HepG2 (cell line): ENCODE results near the gene KAZN. TPM values are rescaled to one million over a fixed set of nuclear protein-coding genes. Genes with fewer than 3 reads are reported as not detected.

ENCODE experiments used
- ATAC-seq: fragments of 200-7000 bp; cut with Tn5 transposase; 3 replicates; pipeline ENCODE4 v1.9.1; 2020; ENCODE audit warnings: mild to moderate bottlenecking, moderate library complexity
- BruUV-seq: library from RNA; stranded (reverse); fragments of 400-500 nt; replicated peaks from 2 replicates; lab custom pipeline; 2021; lab: Mats Ljungman, UMichigan
- CTCF ChIA-PET: fragments of 300-600 bp; formaldehyde crosslinking; extraction: SDS; loops from one replicate; lab custom pipeline; 2021; ENCODE audit warnings: low total read pairs, inconsistent platforms, low intra/inter-chr PET ratio; lab: Yijun Ruan, JAX
- POLR2A ChIA-PET: fragments of 350-600 bp; sonication (Branson Sonifier 250); formaldehyde crosslinking; loops from one replicate; lab custom pipeline; 2020; ENCODE audit warnings: antibody characterized with exemption, inconsistent platforms; lab: Yijun Ruan, JAX
- DNase-seq: peaks from one replicate; pipeline ENCODE4 v3.0.0-alpha.2; 2015; ENCODE audit warnings: low spot score
- FAIRE-seq: peaks from 3 replicates; lab custom pipeline; 2011; peaks lifted over from hg19 to GRCh38; lab: Jason Lieb, UNC
- H2AFZ ChIP-seq: one replicate; pipeline ENCODE4 v1.6.1; 2011; ENCODE audit warnings: low read length, inconsistent platforms
- H3K27ac ChIP-seq: fragments of 300-600 bp; 3 replicates; pipeline ENCODE4 v1.8.0; 2011; ENCODE audit warnings: mixed run types, mild to moderate bottlenecking, mixed read lengths, low read length, inconsistent platforms; ENCODE audit not compliant: insufficient read depth; ENCODE audit errors: extremely low read length
- H3K27me3 ChIP-seq, 2 experiments: fragments of 200-600 bp in 1 of 2; 2 replicates in 1 of 2; 3 replicates in 1 of 2; pipeline versions ENCODE4 v1.6.0 to v1.8.0; 2011; ENCODE audit warnings: low read length in 2 of 2, mild to moderate bottlenecking in 2 of 2, moderate library complexity in 2 of 2, inconsistent platforms in 1 of 2; ENCODE audit not compliant: insufficient read depth in 2 of 2, control insufficient read depth in 1 of 2
- H3K36me3 ChIP-seq, 2 experiments: fragments of 200-600 bp in 1 of 2; replicated peaks in 1 of 2; 2 replicates in 1 of 2; 3 replicates in 1 of 2; pipeline versions ENCODE4 v1.5.1 to v1.8.0; 2011; ENCODE audit warnings: low read length in 2 of 2, inconsistent platforms in 1 of 2; ENCODE audit not compliant: insufficient read depth in 2 of 2, control insufficient read depth in 1 of 2
- H3K4me1 ChIP-seq: 2 replicates; pipeline ENCODE4 v1.5.1; 2012; ENCODE audit warnings: low read length, inconsistent platforms; ENCODE audit not compliant: insufficient read depth
- H3K4me2 ChIP-seq: 2 replicates; pipeline ENCODE4 v1.6.0; 2011; ENCODE audit warnings: low read depth, low read length, inconsistent platforms
- H3K4me3 ChIP-seq, 3 experiments: fragments of 200-600 bp in 1 of 3; sonication (generic), shearing (Covaris generic) in 1 of 3; replicated peaks in 1 of 3; 2 replicates each; pipeline ENCODE4 v1.5.1; 2011 to 2016; ENCODE audit warnings: low read length in 3 of 3, inconsistent platforms in 2 of 3, low read depth in 2 of 3, mild to moderate bottlenecking in 2 of 3, control low read depth in 1 of 3, mixed read lengths in 1 of 3; ENCODE audit not compliant: insufficient read depth in 1 of 3
- H3K79me2 ChIP-seq: one replicate; pipeline ENCODE4 v1.6.1; 2011; ENCODE audit warnings: low read length, inconsistent platforms; ENCODE audit not compliant: insufficient read depth
- H3K9ac ChIP-seq: 2 replicates; pipeline ENCODE4 v1.6.0; 2011; ENCODE audit warnings: mild to moderate bottlenecking, low read depth, low read length, inconsistent platforms; ENCODE audit not compliant: insufficient read depth
- H3K9me3 ChIP-seq: 2 replicates; pipeline ENCODE4 v1.5.1; 2012; ENCODE audit warnings: mild to moderate bottlenecking, low read length
- H4K20me1 ChIP-seq: 2 replicates; pipeline ENCODE4 v1.6.0; 2011; ENCODE audit warnings: inconsistent platforms, mild to moderate bottlenecking, low read length, moderate library complexity; ENCODE audit not compliant: insufficient read depth
- CBX2 ChIP-seq, 2 experiments: fragments of 200-600 bp in 1 of 2; sonication (generic); formaldehyde crosslinking in 1 of 2; IDR thresholded peaks; 2 replicates each; pipeline versions ENCODE4 v1.7.0 to v1.8.1; 2018 to 2022; ENCODE audit warnings: low read depth in 2 of 2, low read length in 1 of 2, mild to moderate bottlenecking in 1 of 2, missing genetic modification reagents in 1 of 2
- ELF3 ChIP-seq: IDR thresholded peaks from 2 replicates; pipeline ENCODE4 v1.6.1; 2016; ENCODE audit warnings: missing genetic modification reagents, missing compliant biosample characterization
- ERF ChIP-seq: IDR thresholded peaks from 2 replicates; pipeline ENCODE4 v1.6.1; 2018; ENCODE audit warnings: missing biosample characterization, missing genetic modification reagents
- GPBP1L1 ChIP-seq: sonication (generic); formaldehyde crosslinking; IDR thresholded peaks from 2 replicates; pipeline ENCODE4 v1.5.0; 2020; ENCODE audit warnings: mild to moderate bottlenecking, missing genetic modification reagents
- HNF4G ChIP-seq, 2 experiments: sonication (generic) in 1 of 2; formaldehyde crosslinking in 1 of 2; IDR thresholded peaks; 2 replicates each; pipeline versions ENCODE4 v1.4.0 to v1.6.1; 2011 to 2020; ENCODE audit warnings: borderline replicate concordance in 2 of 2, low read depth in 2 of 2, mild to moderate bottlenecking in 2 of 2, low read length in 1 of 2, missing genetic modification reagents in 1 of 2, moderate library complexity in 1 of 2
- KDM3A ChIP-seq: IDR thresholded peaks from 2 replicates; pipeline ENCODE4 v1.6.1; 2018; ENCODE audit warnings: low read depth, missing compliant biosample characterization
- MYPOP ChIP-seq: sonication (generic); formaldehyde crosslinking; IDR thresholded peaks from 2 replicates; pipeline ENCODE4 v1.8.1; 2023; ENCODE audit warnings: mild to moderate bottlenecking, moderate library complexity, missing genetic modification reagents
- POGK ChIP-seq: sonication (generic); formaldehyde crosslinking; conservative IDR thresholded peaks from 2 replicates; pipeline ENCODE4 v1.8.0; 2022; ENCODE audit warnings: mild to moderate bottlenecking, moderate library complexity, missing genetic modification reagents
- POLR2G ChIP-seq: fragments of 200-400 bp; formaldehyde crosslinking; IDR thresholded peaks from 2 replicates; pipeline ENCODE4 v1.6.1; 2018; ENCODE audit warnings: mild to moderate bottlenecking, low read depth, low read length, moderate library complexity
- STAT5B ChIP-seq: sonication (generic); formaldehyde crosslinking; IDR thresholded peaks from 2 replicates; pipeline ENCODE4 v1.4.0; 2020; ENCODE audit warnings: missing genetic modification reagents
- TOPORS ChIP-seq: sonication (generic); formaldehyde crosslinking; IDR thresholded peaks from 2 replicates; pipeline ENCODE4 v1.8.0; 2023; ENCODE audit warnings: mild to moderate bottlenecking, missing genetic modification reagents
- ZNF687 ChIP-seq: sonication (generic); formaldehyde crosslinking; IDR thresholded peaks from 2 replicates; pipeline ENCODE4 v1.5.1; 2020; ENCODE audit warnings: mild to moderate bottlenecking, missing genetic modification reagents, moderate library complexity
- WGBS: methylation state at CpG from one replicate; pipeline ENCODE4 v1.1.6; 2017; ENCODE audit warnings: low lambda C conversion rate; 5-methylcytosine and 5-hydroxymethylcytosine counted together
- in situ Hi-C: cut with HindIII; loops from 2 replicates; pipeline ENCODE4 v1.10.0; 2017; ENCODE audit warnings: low pct_unique_long_range_greater_than_20kb; ENCODE audit not compliant: extremely low pct_ligation_motif_present
- intact Hi-C: fragments of 100-400 bp; cut with micrococcal nuclease; formaldehyde crosslinking; loops from one replicate; pipeline ENCODE4 v1.10.0; 2022; ENCODE audit not compliant: unreplicated experiment
- polyA plus RNA-seq, 8 experiments: library from polyadenylated mRNA; depleted of rRNA in 3 of 8; stranded (reverse) in 7 of 8; unstranded in 1 of 8; fragments of >200 nt; fragmentation: Illumina TruSeq in 4 of 8; extraction: Trizol in 4 of 8; gene quantifications; 2 replicates each; pipeline versions ENCODE4 v1.2.1 to v1.2.3, GENCODE V29; 2011 to 2016; ENCODE audit warnings: low read depth in 4 of 8, missing spikeins in 1 of 8, mixed read lengths in 1 of 8; ENCODE audit not compliant: insufficient read depth in 1 of 8
- total RNA-seq, 5 experiments: library from RNA; depleted of rRNA; stranded (reverse); fragments of >200 nt; fragmentation: Illumina TruSeq; extraction: Trizol; gene quantifications; 2 replicates each; pipeline ENCODE4 v1.2.3, GENCODE V29; 2016; ENCODE audit warnings: low read depth in 1 of 5

KAZN gene
- total and polyA plus RNA-seq, 2 of the 13 experiments (the other 11 are each of a cell fraction or from before 2014, with no cell fraction given) = 10.4 to 13.5 TPM

GRCh38 chr1:15023205-15023604 is 424.7 kb downstream of the KAZN start (continued):
- no peak for TF ChIP-seq ERF (CRISPR knock-in tag)
- TF ChIP-seq POLR2G = no peak
- TF ChIP-seq MYPOP (CRISPR knock-in tag) = no peak
- no peak for TF ChIP-seq CBX2 (IDR thresholded peaks at IDR 0.05; ENCODE audit: low read depth, low read length)
- TF ChIP-seq CBX2 (CRISPR knock-in tag; IDR thresholded peaks at IDR 0.05; ENCODE audit: low read depth) = no peak
- no peak for TF ChIP-seq GPBP1L1 (CRISPR knock-in tag)
- TF ChIP-seq TOPORS (CRISPR knock-in tag) = no peak
- TF ChIP-seq KDM3A (CRISPR knock-in tag) = no peak
- peak; percentile 49; the same call in 1 of the 2 replicates for TF ChIP-seq ELF3

GRCh38 chr1:15023976-15024375 is 425.5 kb downstream of the KAZN start:
- ChIA-PET CTCF (no interaction called here), POLR2A (no interaction called here)
- no peak overlapping the region for H3K4me3 ChIP-seq
- FAIRE-seq (no peak), ATAC-seq (no peak), DNase-seq (no peak)
- H3K9ac ChIP-seq = no peak overlapping the region
- WGBS = 66% methylated on average over 8 of the region's 8 CpGs
- BruUV-seq = no TSS peak
- intact Hi-C loops (no loop called here), in situ Hi-C loops (no loop called here)
- H3K79me2 ChIP-seq = peaks cover 3% of the 10 kb centered on the region
- H4K20me1 ChIP-seq = no peaks in the 10 kb centered on the region; the same call in 1 of the 2 replicates
- peaks cover 86% of the 10 kb centered on the region for H3K4me1 ChIP-seq
- H3K36me3 ChIP-seq = peaks cover 2 to 5% of the 10 kb centered on the region in 2 experiments; a peak in 2 of 5 replicates
- no peaks in the 10 kb centered on the region for H3K9me3 ChIP-seq
- H3K27me3 ChIP-seq = no peaks in the 10 kb centered on the region
- no peak overlapping the region for H3K27ac ChIP-seq
- H3K4me2 ChIP-seq = no peak overlapping the region
- H2AFZ ChIP-seq = no peak overlapping the region
- TF ChIP-seq STAT5B (CRISPR knock-in tag) (no peak), POGK (CRISPR knock-in tag) (no peak), ZNF687 (CRISPR knock-in tag) (peak; percentile 45; the same call in 1 of the 2 replicates), HNF4G (IDR thresholded peaks at IDR 0.05; ENCODE audit: borderline replicate concordance, low read depth, low read length) (peak; percentile 69), HNF4G (CRISPR knock-in tag; IDR thresholded peaks at IDR 0.05; ENCODE audit: borderline replicate concordance, low read depth) (no peak)
